ENCODE measurements around the gene TRERF1.

The TRERF1 gene

DNA sequence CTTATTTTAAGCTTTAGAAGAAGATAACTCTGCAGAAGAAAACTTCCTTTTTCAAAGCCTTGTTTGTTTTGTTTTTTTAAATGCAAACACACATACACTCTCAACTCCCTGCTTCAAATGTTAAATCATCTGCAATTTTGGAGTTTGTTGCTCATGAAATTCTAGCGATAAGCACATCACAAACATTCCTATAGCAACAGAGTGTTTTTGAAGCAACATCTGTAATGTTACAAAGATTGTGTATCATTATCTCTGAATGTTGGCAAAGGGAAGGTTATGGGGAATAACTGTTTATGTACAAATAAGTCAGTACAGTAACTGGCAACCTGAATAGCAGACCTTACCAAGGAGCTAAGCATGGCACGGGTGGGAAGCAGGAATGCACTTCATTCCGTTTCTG is 149.3 kb downstream of the TRERF1 start:
- TF ChIP-seq EZH2phosphoT487 (IDR thresholded peaks at IDR 0.05; ENCODE audit: low read length): no peak
- TF ChIP-seq, protein P1, sequence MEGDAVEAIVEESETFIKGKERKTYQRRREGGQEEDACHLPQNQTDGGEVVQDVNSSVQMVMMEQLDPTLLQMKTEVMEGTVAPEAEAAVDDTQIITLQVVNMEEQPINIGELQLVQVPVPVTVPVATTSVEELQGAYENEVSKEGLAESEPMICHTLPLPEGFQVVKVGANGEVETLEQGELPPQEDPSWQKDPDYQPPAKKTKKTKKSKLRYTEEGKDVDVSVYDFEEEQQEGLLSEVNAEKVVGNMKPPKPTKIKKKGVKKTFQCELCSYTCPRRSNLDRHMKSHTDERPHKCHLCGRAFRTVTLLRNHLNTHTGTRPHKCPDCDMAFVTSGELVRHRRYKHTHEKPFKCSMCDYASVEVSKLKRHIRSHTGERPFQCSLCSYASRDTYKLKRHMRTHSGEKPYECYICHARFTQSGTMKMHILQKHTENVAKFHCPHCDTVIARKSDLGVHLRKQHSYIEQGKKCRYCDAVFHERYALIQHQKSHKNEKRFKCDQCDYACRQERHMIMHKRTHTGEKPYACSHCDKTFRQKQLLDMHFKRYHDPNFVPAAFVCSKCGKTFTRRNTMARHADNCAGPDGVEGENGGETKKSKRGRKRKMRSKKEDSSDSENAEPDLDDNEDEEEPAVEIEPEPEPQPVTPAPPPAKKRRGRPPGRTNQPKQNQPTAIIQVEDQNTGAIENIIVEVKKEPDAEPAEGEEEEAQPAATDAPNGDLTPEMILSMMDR (IDR thresholded peaks at IDR 0.05; ENCODE audit: low read length): no peak
- no peak for TF ChIP-seq EZH2 (optimal IDR thresholded peaks at IDR 0.05; ENCODE audit: low read depth, low read length)
- Histone ChIP-seq H3K4me1 (ENCODE audit: low read length) (no peaks in the 10 kb centered on the region), H3K79me2 (ENCODE audit: low read length) (0 out of 2 replicates have a peak, but pooled peaks cover 3% of the 10 kb centered on the region), H3K27me3 (replicated peaks; ENCODE audit: insufficient read depth, low read length) (no peaks in the 10 kb centered on the region), H3K4me2 (ENCODE audit: low read depth, low read length) (no peak overlapping the region), H2AFZ (ENCODE audit: low read length) (no peak overlapping the region), H3K9ac (ENCODE audit: low read length) (no peak overlapping the region), H3K36me3 (replicated peaks; ENCODE audit: insufficient read depth, low read length) (no peaks in the 10 kb centered on the region), H3K9me3 (replicated peaks; ENCODE audit: insufficient read depth, low read length) (no peaks in the 10 kb centered on the region), H3K4me3 (ENCODE audit: low read length) (no peak overlapping the region), H4K20me1 (ENCODE audit: insufficient read depth, low read length) (no peaks in the 10 kb centered on the region), H3K27ac (ENCODE audit: low read length) (no peak overlapping the region), H3F3A (ENCODE audit: insufficient read depth, low read length) (no peaks in the 10 kb centered on the region), H3K9me2 (replicated peaks; ENCODE audit: insufficient read depth, low read length) (no peaks in the 10 kb centered on the region)
- no peak for DNase-seq

DNA sequence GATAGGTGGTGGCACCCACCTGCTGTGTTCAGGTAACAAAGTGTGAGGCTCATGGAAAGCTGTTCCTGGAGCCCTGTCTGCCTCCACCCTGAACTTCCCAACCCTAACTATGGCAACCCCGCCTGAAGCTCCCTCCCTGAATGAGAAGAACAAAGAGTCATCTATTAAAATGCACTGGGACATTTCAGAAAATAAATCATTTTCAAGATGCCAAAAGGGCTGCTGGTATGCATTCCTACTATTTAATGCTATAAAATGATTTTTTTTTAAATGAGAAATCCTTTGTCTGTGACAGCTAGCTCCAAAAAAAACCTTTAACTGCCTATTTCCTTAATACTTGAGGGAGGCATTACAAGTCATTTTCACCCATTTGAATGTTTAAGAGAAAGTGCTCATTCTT is 149.7 kb downstream of the TRERF1 start:
- Histone ChIP-seq H2AFZ (ENCODE audit: low read length) (no peak overlapping the region), H3K9me3 (replicated peaks; ENCODE audit: insufficient read depth, low read length) (no peaks in the 10 kb centered on the region), H3K4me1 (ENCODE audit: low read length) (no peaks in the 10 kb centered on the region), H3K79me2 (ENCODE audit: low read length) (0 out of 2 replicates have a peak, but pooled peaks cover 3% of the 10 kb centered on the region), H3K9ac (ENCODE audit: low read length) (no peak overlapping the region), H3K4me2 (ENCODE audit: low read depth, low read length) (no peak overlapping the region), H4K20me1 (ENCODE audit: insufficient read depth, low read length) (no peaks in the 10 kb centered on the region), H3F3A (ENCODE audit: insufficient read depth, low read length) (no peaks in the 10 kb centered on the region), H3K27ac (ENCODE audit: low read length) (no peak overlapping the region), H3K4me3 (ENCODE audit: low read length) (no peak overlapping the region), H3K9me2 (replicated peaks; ENCODE audit: insufficient read depth, low read length) (no peaks in the 10 kb centered on the region), H3K36me3 (replicated peaks; ENCODE audit: insufficient read depth, low read length) (no peaks in the 10 kb centered on the region), H3K27me3 (replicated peaks; ENCODE audit: insufficient read depth, low read length) (no peaks in the 10 kb centered on the region)
- DNase-seq: no peak
- TF ChIP-seq EZH2 (optimal IDR thresholded peaks at IDR 0.05; ENCODE audit: low read depth, low read length): no peak
- TF ChIP-seq EZH2phosphoT487 (IDR thresholded peaks at IDR 0.05; ENCODE audit: low read length): no peak
- TF ChIP-seq, protein P1 (IDR thresholded peaks at IDR 0.05; ENCODE audit: low read length): no peak

DNA sequence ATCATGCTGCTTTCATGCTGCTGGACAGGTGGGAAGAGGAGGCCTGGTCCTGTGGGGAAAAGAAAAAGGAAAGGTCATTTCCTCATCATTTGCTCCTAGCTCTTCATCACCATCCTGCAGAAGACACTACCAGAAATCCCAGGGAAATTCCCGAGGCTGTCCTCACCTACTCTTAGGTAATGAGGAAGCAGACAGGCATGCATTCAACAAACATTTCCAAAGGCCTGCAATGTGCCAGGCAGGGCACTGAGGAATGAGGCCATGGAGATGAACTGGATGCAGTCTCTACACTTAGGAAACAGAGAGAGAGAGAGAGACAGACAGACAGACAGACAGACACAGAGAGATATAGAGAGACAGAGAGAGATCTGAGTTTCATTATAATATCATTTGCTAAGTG is 151.0 kb downstream of the TRERF1 start:
- H3K27ac ChIP-seq (ENCODE audit: low read length): no peak overlapping the region

More for the DNA sequence above, 151.0 kb downstream of the TRERF1 start:
- Histone ChIP-seq H4K20me1 (ENCODE audit: insufficient read depth, low read length) (no peaks in the 10 kb centered on the region), H3K4me3 (ENCODE audit: low read length) (no peak overlapping the region), H3K4me1 (ENCODE audit: low read length) (no peaks in the 10 kb centered on the region), H3K4me2 (ENCODE audit: low read depth, low read length) (no peak overlapping the region), H3K36me3 (replicated peaks; ENCODE audit: insufficient read depth, low read length) (no peaks in the 10 kb centered on the region), H3K9me2 (replicated peaks; ENCODE audit: insufficient read depth, low read length) (no peaks in the 10 kb centered on the region), H3F3A (ENCODE audit: insufficient read depth, low read length) (no peaks in the 10 kb centered on the region), H2AFZ (ENCODE audit: low read length) (no peak overlapping the region), H3K9ac (ENCODE audit: low read length) (no peak overlapping the region), H3K9me3 (replicated peaks; ENCODE audit: insufficient read depth, low read length) (no peaks in the 10 kb centered on the region), H3K79me2 (ENCODE audit: low read length) (0 out of 2 replicates have a peak, but pooled peaks cover 3% of the 10 kb centered on the region), H3K27me3 (replicated peaks; ENCODE audit: insufficient read depth, low read length) (no peaks in the 10 kb centered on the region)
- TF ChIP-seq, protein P1 (IDR thresholded peaks at IDR 0.05; ENCODE audit: low read length): no peak
- TF ChIP-seq EZH2phosphoT487 (IDR thresholded peaks at IDR 0.05; ENCODE audit: low read length) (no peak), EZH2 (optimal IDR thresholded peaks at IDR 0.05; ENCODE audit: low read depth, low read length) (no peak)
- DNase-seq: no peak

All from MM.1S (cell line).